ENCODE results near the gene CTSO.
"Not testable (repeated sequence)": the region's sequence is repeated elsewhere in the genome, so short reads cannot be mapped to it uniquely, and the experiment has no call there.

Gene CTSO

DNA sequence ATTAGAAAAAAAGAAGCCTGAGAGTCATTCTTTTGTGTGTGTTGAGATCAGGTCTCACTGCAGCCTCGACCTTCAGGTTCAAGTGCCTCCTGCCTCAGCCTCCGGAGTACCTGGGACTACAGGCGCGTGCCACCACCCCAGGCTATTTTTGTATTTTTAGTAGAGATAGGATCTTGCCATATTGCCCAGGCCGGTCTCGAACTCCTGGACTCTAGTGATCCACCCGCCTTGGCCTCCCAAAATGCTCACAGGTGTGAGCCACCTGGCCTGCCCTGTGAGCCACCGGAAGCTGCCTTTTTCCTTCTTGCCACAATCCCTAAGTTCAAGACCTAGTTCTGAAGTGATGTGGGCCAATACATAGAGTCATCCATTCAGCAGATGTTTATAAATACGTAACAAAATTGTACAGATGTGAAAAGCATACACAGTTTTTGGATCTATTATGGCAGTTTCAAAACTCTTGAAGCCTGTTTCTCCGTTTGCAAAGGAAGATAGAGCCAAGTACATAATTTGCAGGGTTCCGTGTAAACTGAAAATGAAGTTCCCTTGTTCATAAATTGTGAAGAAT is 536 bp upstream of the CTSO start:
- DNase-seq, result no peak

DNA sequence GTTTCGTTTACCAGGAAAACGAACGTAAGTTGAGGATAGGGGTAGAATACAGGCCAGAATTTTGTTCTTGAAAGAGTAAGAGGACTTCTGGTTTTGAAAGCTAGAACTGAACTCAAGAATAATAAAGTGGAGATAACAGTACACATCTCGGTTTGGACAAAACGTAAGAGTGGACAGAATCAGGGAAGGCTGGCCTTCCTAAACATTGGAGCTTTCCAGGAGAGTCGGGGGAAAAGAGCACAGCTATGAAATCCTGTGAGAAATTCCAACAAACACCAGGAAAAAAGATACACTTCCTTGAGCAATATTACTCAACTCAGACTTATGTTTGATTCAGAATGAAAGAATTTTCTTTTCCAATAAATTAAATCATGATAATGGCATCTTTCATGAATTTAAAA is 1.2 kb downstream of the CTSO start:
- no peak for DNase-seq

DNA sequence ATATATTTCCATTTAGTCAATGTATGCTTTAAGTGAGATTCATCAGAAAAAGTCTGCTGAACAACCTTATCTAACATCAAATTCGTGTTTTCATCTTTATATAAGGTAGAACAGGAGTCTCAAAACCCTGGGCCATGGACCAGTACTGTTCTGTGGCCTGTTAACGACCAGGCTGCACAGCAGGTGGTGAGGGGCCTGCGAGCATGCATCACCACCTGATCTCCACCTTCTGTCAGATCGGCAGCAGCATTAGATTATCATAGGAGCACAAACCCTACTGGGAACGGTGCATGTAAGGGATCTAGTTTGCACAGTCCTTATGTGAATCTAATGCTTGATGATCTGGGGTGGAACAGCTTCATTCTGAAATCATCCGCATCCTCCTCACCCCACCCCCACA is 3.2 kb downstream of the CTSO start:
- DNase-seq, result no peak

DNA sequence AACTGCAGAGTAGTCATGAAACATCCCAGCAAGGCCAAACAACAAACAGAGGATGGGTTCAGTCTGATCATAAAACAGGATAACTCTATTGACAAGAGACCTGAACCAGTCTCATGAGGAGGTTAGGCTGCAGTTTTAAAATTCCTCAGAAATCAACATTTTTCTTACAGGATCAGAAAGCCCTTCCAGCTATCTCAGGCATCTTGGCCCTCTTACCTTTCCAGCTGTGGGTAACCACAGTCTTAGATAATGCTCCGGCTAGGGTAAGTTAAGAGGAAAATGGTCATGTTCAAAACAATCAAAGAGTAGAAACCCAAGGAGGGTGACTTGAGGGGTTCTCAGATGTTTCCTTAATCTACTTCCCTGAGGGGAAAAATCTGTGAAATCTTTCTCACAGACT is 5.1 kb downstream of the CTSO start:
- no peak for DNase-seq

GRCh38 chr4:155946486-155946885 is 7.2 kb downstream of the CTSO start:
- no peak for DNase-seq

GRCh38 chr4:155944516-155944915 is 9.2 kb downstream of the CTSO start:
- no peak for DNase-seq

DNA sequence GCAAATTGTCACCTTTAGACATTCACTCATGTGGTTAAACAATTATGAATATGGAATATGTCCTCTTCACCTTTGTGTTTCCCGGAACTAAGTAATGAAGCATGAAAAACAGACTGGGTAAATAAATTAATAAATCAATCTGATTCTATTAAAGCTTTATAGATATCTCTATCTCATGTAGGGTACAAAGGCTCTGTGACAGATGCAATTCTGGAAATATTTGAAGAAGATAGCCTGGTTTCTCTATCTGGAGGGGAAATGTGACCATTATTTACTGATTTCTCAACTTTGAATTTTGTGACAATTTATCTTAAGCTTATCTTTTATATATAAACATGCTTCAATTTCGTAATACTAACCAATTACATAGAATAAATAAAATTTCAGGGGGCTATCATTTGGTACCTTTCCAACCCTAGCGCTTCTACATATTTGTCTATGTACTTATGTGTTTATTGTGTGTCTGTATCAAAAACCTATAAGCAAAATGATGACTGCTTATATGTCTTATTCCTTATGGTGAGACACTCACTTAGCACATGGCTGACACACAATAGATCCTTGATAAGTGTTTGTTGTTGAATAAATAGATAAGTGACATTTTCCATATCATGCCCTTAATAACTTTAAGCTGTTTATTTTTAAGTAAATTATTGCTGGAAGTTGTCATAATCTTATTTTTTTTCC is 9.9 kb downstream of the CTSO start:
- DNase-seq, result no peak

GRCh38 chr4:155941820-155942219 is 11.8 kb downstream of the CTSO start:
- DNase-seq, result no peak

DNA sequence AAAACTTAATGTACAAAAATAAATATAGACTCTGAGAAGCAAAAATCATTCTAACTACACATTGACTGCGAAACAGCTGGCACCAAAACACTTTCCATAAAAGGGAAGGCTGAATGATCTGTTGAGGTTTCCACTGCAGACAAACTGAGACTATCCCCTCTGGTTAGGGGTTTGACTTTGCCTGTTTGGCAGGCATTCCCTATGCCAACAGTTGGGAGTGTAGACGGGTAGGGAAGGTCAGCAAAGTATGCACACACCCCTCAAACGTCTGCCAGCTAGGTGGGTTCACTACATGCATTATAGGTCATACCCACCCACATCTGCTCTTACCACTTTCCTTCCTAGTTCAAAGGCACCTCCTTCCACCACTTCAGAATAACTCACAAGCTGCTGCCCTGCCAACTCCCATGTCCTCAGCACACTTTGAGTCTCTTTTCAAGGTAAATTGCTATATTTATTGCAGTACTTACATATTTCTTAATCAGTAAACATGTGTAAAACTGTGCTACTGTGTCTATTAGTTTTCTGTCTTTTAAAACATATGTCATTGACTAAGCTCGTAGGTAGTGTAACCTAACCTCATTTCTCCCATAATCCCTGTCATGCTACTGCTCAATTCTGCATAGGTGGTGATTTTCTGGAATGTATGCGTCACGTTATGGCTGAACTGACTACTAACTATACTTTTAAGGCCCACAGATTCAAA is 12.4 kb downstream of the CTSO start:
- no peak for DNase-seq

DNA sequence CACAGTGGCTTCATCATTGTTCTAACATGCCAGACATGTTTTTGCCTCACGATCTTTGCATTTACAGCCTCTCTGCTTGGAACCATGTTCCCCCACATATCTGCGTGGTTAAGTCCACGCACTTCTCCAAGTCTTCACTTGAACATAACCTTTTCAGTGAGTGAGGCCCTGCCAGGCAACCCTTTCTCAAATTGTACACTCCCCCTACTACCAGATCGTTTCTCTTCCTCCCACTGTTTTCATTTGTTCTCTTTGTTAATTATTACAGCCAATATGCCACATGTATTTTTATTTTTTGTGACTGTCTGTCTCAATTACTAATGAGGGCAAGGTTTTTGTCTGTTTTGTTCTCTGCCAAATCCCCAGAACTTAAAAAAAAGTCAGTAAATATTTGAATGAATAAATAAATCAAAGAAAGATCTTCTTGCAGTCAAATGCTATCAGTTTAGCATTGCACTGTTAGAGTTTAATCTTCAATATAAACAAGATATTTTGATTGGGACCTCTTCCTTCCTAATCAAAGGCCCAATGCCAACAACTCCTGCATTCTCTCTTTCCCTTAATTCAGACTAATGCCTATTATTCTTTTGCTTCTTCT is 18.2 kb downstream of the CTSO start:
- no peak for DNase-seq

DNA sequence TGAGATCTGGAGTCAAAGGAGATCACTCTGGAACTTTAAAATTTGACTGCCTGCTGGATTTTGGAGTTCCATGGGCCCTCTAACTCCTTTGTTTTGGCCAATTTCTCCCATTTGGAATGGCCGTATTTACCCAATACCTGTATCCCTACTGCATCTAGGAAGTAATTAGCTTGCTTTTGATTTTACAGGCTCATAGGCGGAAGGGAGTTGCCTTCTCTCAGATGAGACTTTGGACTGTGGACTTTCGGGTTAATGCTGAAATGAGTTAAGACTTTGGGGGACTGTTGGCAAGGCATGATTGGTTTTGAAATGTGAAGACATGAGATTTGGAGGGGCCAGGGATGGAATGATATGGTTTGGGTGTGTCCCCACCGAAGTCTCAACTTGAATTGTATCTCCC is 19.0 kb downstream of the CTSO start:
- DNase-seq, result not testable (repeated sequence)

- DNase-seq, result no peak
These were observed 22.0 kb downstream of the CTSO start for GRCh38 chr4:155931634-155932033.

- DNase-seq, result no peak
These were observed 23.3 kb downstream of the CTSO start for GRCh38 chr4:155930330-155930729.

DNA sequence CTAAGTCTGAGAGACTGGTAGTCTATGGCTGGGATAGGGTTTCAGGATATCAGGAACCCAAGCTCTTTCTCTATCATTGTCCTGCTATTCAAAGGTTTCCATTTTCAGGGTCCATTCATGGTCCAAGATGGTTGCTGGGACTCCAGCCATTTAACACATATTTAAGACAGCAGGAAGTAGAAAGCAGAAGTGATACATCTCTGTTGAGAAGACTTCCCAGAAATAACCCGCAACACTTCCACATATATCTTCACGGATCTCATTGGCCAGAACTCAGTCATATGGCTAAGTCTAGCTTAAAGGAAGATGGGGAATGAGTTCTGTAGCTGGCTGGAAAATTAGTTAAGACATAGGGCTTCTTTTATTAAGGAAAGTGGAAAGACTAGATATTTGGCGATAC is 23.8 kb downstream of the CTSO start:
- DNase-seq, result no peak

GRCh38 chr4:155924637-155925036 is 29.0 kb downstream of the CTSO start:
- no peak for DNase-seq

DNA sequence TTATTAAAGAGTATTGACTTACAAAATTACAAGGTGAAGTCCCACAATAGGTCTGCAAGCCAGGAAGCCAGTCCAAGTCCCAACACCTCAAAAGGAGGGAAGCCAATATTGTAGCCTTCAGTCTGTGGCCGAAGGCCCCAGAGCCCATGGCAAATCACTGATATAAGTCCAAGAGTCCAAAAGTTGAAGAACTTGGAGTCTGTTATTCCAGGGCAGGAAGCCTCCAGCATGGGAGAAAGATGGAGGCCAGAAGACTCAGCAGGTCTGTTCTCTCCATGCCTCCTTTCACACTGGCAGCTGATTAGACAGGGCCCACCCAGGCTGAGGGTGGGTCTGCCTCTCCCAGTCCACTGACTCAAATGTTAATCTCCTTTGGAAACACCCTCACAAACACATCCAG is 32.1 kb downstream of the CTSO start:
- DNase-seq, result no peak

- DNase-seq, result no peak
These were observed 38.9 kb downstream of the CTSO start for GRCh38 chr4:155914782-155915181.

DNA sequence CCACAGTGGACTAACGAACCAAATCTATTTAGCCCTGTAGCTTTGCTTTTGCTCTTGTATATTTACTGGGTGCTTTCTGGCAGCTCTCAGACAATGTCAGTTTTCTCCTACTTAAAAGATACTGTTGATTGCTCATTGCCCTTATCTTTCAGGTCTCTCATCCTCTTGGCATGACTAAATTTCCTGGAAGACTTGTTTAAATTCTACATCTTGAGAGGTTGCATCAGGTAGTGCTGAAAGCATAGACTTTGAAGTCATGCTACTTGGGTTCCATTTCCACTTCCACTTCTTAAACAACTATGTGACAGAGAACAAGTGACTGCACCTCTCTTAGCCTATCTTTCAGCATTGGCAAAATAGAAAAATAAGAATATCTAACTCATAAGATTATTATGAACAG is 41.8 kb downstream of the CTSO start:
- no peak for DNase-seq

- DNase-seq, result no peak
These were observed 43.9 kb downstream of the CTSO start for GRCh38 chr4:155909615-155910226.

GRCh38 chr4:155908187-155909139 is 45.2 kb downstream of the CTSO start:
- no peak for DNase-seq

- DNase-seq, result no peak
These were observed 46.1 kb downstream of the CTSO start for GRCh38 chr4:155907556-155907955.

DNA sequence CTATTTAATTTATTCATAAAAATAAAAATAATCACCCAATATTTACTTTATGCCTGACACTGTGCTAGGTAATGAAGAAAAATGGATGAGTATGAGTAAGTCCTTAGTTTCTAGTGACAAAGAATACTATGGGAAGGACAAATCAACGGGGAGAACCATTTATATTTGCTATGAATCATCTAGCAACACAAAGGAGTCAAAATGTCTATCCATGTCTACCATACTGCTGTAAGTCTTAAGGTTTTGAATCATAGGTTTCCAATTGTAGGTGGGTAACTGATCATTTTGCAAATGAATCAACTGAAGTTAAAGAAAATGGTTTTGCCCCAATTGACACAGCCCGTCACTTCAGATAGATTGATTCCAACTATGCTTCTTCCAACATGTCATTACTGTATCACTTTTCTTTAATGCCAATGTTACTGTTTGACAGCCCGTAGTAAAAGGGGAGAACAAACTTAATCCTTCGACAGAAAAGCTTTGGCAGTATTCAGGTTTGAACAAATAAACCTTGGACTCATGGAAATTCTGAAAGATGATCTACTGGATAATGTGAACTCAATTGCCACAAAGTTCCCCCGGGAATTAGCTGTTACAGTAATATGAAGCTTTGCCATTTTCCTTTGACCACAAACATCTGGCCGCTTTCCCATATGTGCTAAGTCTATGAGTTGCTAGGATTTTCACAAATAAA is 47.0 kb downstream of the CTSO start:
- DNase-seq, result no peak
